GM10266 (cell line): ENCODE data around the gene PSME3.
"Not testable (repeated sequence)": the region's sequence is repeated elsewhere in the genome, so short reads cannot be mapped to it uniquely, and the experiment has no call there.

Experiments
- DNase-seq: peaks from one replicate; pipeline ENCODE4 v3.0.0; 2012; ENCODE audit errors: extremely low spot score
- TF ChIP-seq, protein P1 (sequence below): IDR thresholded peaks from 2 replicates; pipeline ENCODE4 v1.5.1; 2012; ENCODE audit warnings: mild to moderate bottlenecking, low read depth; ENCODE audit not compliant: control insufficient read depth, insufficient read depth; ENCODE audit errors: missing control alignments

The PSME3 gene

GRCh38 chr17:42866216-42866615 lies 33.0 kb downstream of the PSME3 start:
- no peak for DNase-seq
- TF ChIP-seq, protein P1, sequence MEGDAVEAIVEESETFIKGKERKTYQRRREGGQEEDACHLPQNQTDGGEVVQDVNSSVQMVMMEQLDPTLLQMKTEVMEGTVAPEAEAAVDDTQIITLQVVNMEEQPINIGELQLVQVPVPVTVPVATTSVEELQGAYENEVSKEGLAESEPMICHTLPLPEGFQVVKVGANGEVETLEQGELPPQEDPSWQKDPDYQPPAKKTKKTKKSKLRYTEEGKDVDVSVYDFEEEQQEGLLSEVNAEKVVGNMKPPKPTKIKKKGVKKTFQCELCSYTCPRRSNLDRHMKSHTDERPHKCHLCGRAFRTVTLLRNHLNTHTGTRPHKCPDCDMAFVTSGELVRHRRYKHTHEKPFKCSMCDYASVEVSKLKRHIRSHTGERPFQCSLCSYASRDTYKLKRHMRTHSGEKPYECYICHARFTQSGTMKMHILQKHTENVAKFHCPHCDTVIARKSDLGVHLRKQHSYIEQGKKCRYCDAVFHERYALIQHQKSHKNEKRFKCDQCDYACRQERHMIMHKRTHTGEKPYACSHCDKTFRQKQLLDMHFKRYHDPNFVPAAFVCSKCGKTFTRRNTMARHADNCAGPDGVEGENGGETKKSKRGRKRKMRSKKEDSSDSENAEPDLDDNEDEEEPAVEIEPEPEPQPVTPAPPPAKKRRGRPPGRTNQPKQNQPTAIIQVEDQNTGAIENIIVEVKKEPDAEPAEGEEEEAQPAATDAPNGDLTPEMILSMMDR, result no peak

DNA sequence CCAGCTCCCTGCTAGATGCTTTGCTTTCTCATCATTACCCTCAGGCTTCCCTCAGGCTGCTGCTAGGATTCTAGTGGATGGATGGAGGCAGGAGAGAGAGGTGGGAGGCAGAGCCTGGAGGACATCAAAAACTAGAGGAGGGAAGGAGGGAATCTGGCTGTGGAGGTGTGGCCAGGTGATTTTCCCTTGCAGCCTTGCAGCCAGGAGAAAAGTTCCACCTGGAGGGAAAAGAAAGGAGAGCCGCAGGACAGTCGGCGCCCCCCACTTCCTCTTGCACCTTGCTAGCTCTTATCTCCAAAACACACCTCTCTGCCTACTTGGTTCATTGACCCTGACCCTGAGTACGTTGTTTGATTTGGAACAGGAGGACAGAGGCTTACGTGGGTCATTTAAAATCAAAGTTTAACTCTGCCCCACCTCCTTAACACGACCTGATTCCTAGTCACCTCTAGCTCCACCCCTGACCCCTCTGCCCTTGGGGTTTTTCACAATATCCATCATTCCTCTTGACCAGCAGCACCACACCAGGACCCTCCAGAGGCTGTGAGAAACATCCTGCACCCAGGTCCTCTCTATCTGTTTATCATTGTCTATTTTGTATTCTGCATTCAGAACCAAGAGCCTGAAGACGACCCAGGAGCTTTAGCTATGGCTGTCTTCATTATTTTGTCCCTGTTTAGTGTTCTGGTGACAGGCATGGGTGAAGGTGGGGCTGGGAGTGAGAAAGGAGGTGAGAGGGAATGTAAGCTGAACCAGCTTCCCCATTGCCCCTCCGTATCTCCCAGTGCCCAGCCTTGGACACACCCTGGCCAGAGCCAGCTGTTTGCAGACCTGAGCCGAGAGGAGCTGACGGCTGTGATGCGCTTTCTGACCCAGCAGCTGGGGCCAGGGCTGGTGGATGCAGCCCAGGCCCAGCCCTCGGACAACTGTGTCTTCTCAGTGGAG lies 33.7 kb downstream of the PSME3 start:
- DNase-seq, result no peak
- TF ChIP-seq, protein P1, result no peak

GRCh38 chr17:42867694-42868261 lies 34.6 kb downstream of the PSME3 start:
- DNase-seq, result not testable (repeated sequence)

DNA sequence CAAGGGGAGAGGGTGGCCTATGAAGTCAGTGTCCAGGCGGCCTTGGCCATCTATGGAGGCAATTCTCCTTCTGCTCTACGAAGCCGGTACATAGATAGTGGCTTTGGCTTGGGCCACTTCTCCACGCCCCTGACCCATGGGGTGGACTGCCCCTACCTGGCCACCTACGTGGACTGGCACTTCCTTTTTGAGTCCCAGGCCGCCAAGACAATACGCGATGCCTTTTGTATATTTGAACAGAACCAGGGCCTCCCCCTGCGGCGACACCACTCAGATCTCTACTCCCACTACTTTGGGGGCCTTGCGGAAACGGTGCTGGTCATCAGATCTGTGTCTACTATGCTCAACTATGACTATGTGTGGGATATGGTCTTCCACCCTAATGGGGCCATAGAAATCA lies 35.1 kb downstream of the PSME3 start:
- no peak for DNase-seq
- TF ChIP-seq, protein P1, result no peak

DNA sequence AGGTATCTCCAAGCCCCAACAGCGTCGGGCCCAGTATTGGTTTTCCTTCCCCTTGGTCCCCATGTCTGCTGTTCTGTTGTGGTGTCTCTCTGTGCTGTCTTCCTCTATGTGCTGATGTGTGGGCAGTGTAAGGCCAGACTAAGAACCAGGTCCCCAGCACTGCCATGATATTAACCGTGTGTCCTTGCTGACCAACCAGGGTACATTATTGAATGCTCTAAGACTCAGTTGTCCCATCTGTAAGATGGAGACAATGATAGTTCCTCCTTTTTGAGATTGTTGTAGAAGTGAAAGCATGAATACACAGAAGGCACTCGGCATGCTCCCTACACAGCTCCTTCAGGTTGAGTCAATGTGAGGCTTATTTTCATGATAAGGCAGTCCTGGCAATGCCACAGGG lies 38.5 kb downstream of the PSME3 start:
- TF ChIP-seq, protein P1, result no peak
- no peak for DNase-seq

DNA sequence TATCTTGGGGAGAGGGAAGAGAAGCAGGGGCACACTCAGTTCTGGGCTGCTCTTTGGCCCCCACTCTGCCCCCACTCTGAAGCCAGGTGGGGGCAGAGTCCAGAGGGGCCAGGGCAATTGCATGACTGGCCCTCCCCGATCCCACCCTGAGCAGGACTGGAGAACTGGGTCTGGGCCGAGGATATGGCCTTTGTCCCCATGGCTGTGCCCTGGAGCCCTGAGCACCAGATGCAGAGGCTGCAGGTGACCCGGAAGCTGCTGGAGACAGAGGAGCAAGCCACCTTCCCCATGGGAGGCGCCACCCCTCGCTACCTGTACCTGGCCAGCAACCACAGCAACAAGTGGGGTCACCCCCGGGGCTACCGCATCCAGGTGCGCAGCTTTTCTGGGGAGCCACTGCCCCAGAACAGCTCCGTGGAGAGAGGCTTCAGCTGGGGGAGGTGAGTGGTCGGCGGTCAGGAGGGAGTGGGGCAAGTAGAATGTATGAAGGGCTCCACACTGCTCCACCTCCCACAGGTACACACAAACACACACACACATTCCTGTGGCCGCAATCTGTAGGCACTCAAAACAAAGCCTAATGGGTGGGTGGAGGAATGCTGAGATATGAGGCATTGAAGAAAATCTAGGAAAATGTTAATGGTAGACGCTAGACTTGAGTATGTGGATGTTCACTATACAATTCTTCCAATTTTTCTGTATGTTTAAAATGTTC lies 39.2 kb downstream of the PSME3 start:
- no peak for DNase-seq
- TF ChIP-seq, protein P1, result no peak

GRCh38 chr17:42873315-42873714 lies 40.1 kb downstream of the PSME3 start:
- TF ChIP-seq, protein P1, result no peak
- no peak for DNase-seq

- not testable (repeated sequence) for DNase-seq
Observed at GRCh38 chr17:42873932-42874695, 40.9 kb downstream of the PSME3 start.
